Osteoblast (primary cell): ENCODE data around the gene MTMR4. TPM values are rescaled to one million over a fixed set of nuclear protein-coding genes. Genes with fewer than 3 reads are reported as not detected.

ENCODE experiments used
- DNase-seq: peaks from one replicate; pipeline ENCODE4 v3.0.0; 2011; ENCODE audit warnings: low spot score, mixed read lengths; ENCODE audit not compliant: insufficient read length; ENCODE audit errors: missing footprints
- H2AFZ ChIP-seq: 2 replicates; pipeline ENCODE4 v1.6.0; 2011; ENCODE audit warnings: mild to moderate bottlenecking, low read length
- H3K27ac ChIP-seq: 2 replicates; pipeline ENCODE4 v1.5.1; 2011; ENCODE audit warnings: mild to moderate bottlenecking, low read depth, low read length, moderate library complexity
- H3K27me3 ChIP-seq: 2 replicates; pipeline ENCODE4 v1.6.0; 2012; ENCODE audit warnings: mild to moderate bottlenecking, control low read depth, inconsistent platforms, low read length, moderate library complexity; ENCODE audit not compliant: insufficient read depth
- H3K36me3 ChIP-seq: 2 replicates; pipeline ENCODE4 v1.5.1; 2011; ENCODE audit warnings: mild to moderate bottlenecking, low read length, control low read depth, moderate library complexity; ENCODE audit not compliant: insufficient read depth
- H3K4me1 ChIP-seq: 2 replicates; pipeline ENCODE4 v1.5.1; 2011; ENCODE audit warnings: mild to moderate bottlenecking, low read length, control low read depth, moderate library complexity; ENCODE audit not compliant: insufficient read depth
- H3K4me2 ChIP-seq: 2 replicates; pipeline ENCODE4 v1.6.0; 2011; ENCODE audit warnings: mild to moderate bottlenecking, low read length; ENCODE audit not compliant: insufficient read depth
- H3K4me3 ChIP-seq: fragments of 200-600 bp; sonication (generic); 3 replicates; pipeline ENCODE4 v1.5.1; 2012; ENCODE audit warnings: mild to moderate bottlenecking, low read length, inconsistent platforms; ENCODE audit not compliant: insufficient read depth
- H3K79me2 ChIP-seq: 2 replicates; pipeline ENCODE4 v1.6.0; 2012; ENCODE audit warnings: mild to moderate bottlenecking, low read length, control low read depth, inconsistent platforms; ENCODE audit not compliant: insufficient read depth
- H3K9me3 ChIP-seq: 2 replicates; pipeline ENCODE4 v1.5.1; 2011; ENCODE audit warnings: low read depth, low read length, control low read depth
- H4K20me1 ChIP-seq: 2 replicates; pipeline ENCODE4 v1.6.0; 2012; ENCODE audit warnings: mild to moderate bottlenecking, low read length, control low read depth; ENCODE audit not compliant: insufficient read depth
- CTCF ChIP-seq: IDR thresholded peaks from 2 replicates; pipeline ENCODE4 v1.5.1; 2011; ENCODE audit warnings: mild to moderate bottlenecking, low read depth, low read length, moderate library complexity; ENCODE audit errors: extremely low read depth
- total RNA-seq: library from RNA; depleted of rRNA; stranded (reverse); fragments of >200 nt; gene quantifications from 2 replicates; pipeline ENCODE4 v1.2.3, GENCODE V29; 2012

Gene MTMR4
- total RNA-seq, 1 donor, result 51.4 TPM

GRCh38 chr17:58501451-58501850, 13.0 kb downstream of the MTMR4 start:
- no peak overlapping the region for H3K4me3 ChIP-seq
- no peak overlapping the region for H3K27ac ChIP-seq
- H3K4me1 ChIP-seq, result peaks cover 2% of the 10 kb centered on the region
- no peaks in the 10 kb centered on the region for H3K9me3 ChIP-seq
- no peak overlapping the region for H3K4me2 ChIP-seq
- H2AFZ ChIP-seq, result no peak overlapping the region
- H3K27me3 ChIP-seq, result no peaks in the 10 kb centered on the region
- H4K20me1 ChIP-seq, result no peaks in the 10 kb centered on the region
- no peak for TF ChIP-seq CTCF
- DNase-seq, result no peak
- H3K36me3 ChIP-seq, result peaks cover 47% of the 10 kb centered on the region
- no peaks in the 10 kb centered on the region for H3K79me2 ChIP-seq

- H3K4me2 ChIP-seq, result no peak overlapping the region
- TF ChIP-seq CTCF, result no peak
- no peaks in the 10 kb centered on the region for H3K79me2 ChIP-seq
- H3K4me1 ChIP-seq, result no peaks in the 10 kb centered on the region
- H4K20me1 ChIP-seq, result no peaks in the 10 kb centered on the region
- no peak overlapping the region for H3K27ac ChIP-seq
- no peaks in the 10 kb centered on the region for H3K9me3 ChIP-seq
- H3K36me3 ChIP-seq, result peaks cover 47% of the 10 kb centered on the region
- DNase-seq, result no peak
- H2AFZ ChIP-seq, result no peak overlapping the region
- no peak overlapping the region for H3K4me3 ChIP-seq
- no peaks in the 10 kb centered on the region for H3K27me3 ChIP-seq
These were observed 16.1 kb downstream of the MTMR4 start for GRCh38 chr17:58498177-58498828.

GRCh38 chr17:58493506-58493905, 20.9 kb downstream of the MTMR4 start:
- no peaks in the 10 kb centered on the region for H3K27me3 ChIP-seq
- no peaks in the 10 kb centered on the region for H3K4me1 ChIP-seq
- peaks cover 70% of the 10 kb centered on the region for H3K36me3 ChIP-seq
- H2AFZ ChIP-seq, result no peak overlapping the region
- H3K9me3 ChIP-seq, result no peaks in the 10 kb centered on the region
- H3K79me2 ChIP-seq, result no peaks in the 10 kb centered on the region
- no peaks in the 10 kb centered on the region for H4K20me1 ChIP-seq
- TF ChIP-seq CTCF, result no peak
- no peak overlapping the region for H3K4me3 ChIP-seq
- DNase-seq, result no peak
- no peak overlapping the region for H3K27ac ChIP-seq
- no peak overlapping the region for H3K4me2 ChIP-seq

- Histone ChIP-seq H3K4me2 (no peak overlapping the region), H3K36me3 (peaks cover 69% of the 10 kb centered on the region), H3K4me3 (no peak overlapping the region), H4K20me1 (no peaks in the 10 kb centered on the region), H3K79me2 (no peaks in the 10 kb centered on the region), H3K9me3 (no peaks in the 10 kb centered on the region), H2AFZ (no peak overlapping the region), H3K27me3 (no peaks in the 10 kb centered on the region), H3K27ac (no peak overlapping the region), H3K4me1 (no peaks in the 10 kb centered on the region)
- no peak for DNase-seq
- no peak for TF ChIP-seq CTCF
These were observed 22.0 kb downstream of the MTMR4 start for GRCh38 chr17:58492238-58493121.
